GM21825 (cell line): ENCODE results near the gene PP2D1.
"Not testable (repeated sequence)": the region's sequence is repeated elsewhere in the genome, so short reads cannot be mapped to it uniquely, and the experiment has no call there.

Experiments used
- ATAC-seq: cut with Tn5 transposase; IDR thresholded peaks from one replicate; pipeline ENCODE4 v1.9.1; 2021; ENCODE audit warnings: mild to moderate bottlenecking, moderate library complexity; ENCODE audit not compliant: unreplicated experiment

PP2D1 gene, protein sequence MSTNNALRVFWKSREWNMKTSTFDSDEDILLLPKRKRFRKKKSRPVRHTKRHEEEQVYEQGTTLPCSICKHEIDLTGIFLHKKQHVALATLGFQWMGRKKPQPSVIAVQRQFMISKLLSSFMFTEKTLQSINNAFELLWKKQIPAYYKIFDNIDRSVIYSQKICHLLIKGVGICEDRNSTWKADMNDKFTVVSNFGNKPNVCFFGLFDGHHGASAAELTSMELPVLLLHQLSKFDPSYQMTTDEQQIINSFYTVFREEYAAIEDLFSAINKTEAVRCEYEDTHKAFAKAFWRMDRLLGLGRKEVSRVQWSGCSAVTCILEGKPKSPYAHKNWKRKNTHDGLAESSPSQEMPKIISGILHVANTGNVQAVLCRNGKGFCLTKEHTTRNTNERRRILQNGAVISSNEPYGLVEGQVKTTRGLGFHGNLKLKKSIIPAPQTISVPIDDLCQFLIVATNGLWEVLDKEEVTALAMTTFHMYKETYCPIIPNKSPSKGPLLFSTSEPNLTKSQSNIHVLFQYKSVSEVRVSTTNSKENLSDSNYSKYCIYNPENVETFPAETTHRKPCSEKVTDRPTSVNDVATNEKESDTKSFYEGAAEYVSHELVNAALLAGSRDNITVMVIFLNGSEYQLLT

DNA sequence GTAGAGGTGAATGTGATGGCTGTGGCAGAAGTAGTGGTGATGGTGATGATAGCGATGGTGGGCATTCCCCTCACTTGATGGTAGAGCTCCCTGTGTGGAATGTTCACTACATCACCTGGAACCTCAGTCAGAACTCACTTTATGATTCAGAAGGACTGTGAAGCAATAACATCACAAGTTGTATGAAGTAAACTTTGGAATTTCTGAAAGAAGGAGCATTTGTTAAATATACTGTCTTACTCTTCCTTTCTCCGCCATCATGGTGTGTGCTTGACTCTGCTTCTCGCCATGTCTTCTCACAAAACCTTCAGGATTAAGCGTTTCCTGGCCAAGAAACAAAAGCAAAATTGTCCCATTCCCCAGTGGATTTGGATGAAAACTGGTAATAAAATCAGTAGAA, at the start of gene PP2D1:
PP2D1 (minus strand) TSS at position 101 of the 400 bp plus-strand sequence. CDS start 192 bp downstream, outside the sequence.
- ATAC-seq = no peak

DNA sequence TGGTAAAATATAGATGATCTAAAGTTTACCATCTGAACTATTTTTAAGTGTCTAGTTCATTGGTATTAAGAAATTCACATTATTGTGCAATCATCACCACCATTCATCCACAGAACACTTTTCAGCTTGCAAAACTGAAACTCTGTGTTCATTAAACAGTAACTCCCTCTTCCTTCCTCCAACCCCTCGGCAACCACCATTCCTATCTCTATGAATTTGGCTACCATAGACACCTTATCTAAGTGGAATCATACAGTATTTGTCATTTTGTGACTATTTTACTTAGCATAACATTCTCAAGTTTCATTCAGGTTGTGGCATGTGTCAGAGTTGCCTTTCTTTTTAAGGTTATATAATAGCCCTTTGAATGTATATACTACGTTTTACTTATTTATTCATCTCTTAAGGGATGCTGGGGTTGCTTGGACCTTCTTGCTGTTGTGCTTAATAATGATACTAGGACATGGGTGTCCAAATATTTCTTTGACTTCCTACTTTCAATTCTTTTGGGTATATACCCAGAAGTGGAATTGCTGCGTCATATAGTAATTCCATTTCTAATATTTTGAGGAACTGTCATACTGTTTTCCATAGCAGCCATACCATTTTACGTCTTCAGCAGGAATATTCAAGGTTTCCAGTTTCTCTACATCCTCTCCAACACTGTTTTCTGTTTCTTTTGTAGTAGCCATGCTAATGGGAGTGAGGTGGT, 49.1 kb upstream of the PP2D1 start:
- peak; percentile 77 for ATAC-seq

DNA sequence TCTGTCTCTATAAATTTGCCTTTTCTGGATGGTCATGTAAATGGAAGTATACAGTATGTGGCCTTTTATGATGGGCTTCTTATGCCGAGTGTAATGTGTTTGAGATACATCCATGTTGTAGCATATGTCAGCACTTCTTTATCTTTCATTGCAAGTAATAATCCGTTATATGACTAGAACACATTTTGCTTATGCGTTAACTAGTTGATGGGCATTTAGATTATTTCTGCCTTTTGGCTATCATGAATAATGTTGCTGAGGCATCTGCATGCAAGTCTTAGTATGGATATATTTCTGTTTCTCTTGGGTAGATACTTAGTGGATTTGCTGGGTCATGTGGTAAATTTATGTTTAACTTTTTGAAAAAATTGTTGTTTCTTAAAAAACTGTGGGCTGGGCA, 47.9 kb upstream of the PP2D1 start:
- ATAC-seq = no peak

DNA sequence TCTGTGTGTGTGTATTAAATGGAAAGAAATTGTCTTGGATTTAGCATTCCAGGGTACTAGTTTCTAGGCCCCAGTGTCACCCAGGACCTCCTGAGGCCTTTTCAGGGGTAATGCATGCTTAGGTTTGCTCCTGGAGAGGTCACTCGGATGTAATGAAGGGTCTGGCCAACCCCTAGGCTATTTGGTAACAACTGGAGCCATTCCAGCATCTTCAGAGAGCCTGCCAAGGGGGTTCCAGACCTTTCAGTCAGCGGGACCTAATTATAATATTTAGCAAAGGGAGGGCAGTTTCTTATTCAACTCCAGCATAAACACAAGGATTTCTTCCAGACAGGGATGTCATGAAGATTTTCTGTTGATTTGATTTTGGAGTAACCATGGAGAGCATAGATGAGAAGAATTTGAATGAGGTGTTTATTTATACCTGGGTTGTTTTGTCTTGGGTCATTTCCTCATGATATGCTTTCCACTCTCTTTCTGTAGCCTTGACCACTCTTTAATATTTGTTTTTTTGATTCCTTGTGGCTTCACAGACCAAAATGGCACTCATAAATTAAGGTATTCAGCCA, 45.6 kb upstream of the PP2D1 start:
- ATAC-seq = no peak

DNA sequence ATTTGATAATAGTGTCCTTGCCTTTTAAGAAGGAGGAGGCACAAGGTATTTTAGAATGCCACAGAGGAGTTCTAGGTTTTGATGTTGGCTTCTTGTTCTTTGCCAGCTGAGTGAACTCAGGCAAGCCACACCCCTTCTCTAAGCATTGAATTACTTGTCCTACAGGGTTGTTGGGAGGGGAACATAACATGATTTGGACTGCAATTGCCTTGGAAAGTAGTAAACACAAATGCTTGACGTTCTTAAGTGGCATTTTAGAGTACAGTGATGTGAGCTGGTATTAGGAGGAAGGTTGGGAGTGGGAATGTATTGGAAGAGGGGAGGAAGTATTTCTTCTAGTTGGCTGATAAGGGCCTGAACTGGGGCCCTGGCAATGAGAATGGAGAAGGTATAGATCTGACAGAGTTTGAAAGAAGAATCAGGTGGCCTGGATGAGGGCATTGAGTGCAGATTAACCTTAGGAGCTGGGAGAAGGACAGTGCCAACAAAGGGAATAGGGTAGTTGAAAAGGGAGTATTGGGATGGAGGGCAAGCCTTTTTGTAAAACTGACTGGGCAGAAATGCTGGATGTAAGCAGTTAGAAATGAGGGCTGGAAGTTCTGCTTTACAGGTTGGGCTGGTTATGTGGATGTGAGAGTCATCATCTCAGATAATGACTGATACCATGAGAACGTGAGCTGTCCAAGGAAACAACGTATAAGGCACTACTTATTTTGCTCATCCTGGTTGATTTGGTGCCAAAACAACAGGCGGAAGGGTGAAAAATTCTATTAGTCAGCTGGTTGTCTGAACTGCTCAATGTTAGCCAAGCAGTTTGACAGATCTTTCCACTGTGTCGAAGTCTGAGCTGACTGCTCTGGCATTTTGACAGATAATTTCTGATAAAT, 44.9 kb upstream of the PP2D1 start:
- ATAC-seq = no peak

DNA sequence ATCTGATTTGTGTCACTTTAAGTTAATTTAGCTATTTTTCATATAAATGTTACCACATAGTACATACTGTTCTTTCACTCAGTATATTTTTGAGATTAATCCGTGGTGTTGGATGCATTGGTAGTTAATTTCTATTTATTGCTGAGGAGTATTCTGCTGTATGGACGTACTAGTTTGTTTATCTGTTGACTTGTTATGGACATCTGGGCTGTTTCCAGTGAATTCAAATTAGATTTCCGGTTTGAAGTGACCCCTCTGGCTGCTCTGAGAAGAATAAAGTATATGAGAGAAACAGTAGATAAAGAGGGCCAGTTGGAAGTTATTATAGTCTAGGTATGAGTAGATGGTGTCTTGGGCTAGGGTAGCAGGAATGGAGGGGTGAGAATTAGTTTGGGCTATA, 43.8 kb upstream of the PP2D1 start:
- no peak for ATAC-seq

DNA sequence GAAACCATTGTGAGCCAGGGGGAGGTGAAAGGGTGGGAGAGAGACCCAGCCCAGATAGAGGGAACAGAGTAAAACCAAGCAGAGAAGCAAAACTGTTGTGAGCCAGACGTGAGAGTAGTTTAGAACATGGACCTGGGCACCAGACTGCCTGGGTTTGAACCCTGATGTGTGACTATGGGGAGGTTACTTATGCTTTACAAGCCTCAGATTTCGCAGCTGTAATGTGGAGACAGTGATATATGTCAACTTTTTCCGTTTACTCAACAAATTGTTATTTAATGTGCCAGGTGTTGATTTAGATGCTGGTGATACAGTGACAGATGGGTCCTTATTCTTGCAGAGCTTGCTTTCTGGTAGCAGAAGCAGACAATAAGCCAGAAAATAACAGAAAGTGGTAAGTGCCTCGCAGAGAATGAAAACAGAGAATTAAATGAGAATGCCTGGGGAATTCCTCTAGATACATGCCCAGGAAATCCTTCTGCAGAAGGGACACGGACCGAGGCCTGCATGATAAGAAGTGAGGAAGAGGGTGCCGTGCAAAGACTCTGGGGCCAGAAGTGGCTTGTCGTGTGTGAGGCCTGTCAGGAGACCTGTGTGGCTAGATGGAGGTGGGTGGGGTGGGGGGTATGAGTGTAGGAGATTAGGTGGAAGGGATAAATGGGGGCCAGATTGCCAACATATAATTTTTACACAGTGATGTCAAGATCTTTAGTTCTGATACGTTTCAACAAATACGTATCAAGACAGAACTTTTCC, 43.1 kb upstream of the PP2D1 start:
- ATAC-seq = no peak

DNA sequence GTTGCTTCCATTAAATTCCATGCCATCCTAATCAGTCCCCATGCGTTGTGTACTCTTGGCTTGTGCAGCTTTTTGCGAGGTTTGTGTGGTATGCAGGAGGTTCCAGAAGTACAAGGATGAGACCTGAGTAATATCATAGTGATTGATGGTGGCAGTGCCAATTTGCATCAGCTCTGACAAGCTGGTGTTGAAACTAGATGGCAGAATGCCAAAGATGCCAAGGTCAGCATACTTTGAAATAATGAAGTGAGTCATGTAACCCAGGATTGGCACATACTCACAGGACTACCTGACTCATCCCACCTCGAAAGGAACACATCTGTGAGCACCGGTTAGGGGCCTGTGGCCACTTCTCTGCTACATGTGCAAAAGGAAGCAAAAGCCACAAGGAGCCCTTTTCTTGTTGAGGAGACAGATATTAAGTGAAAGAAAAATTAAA, 42.5 kb upstream of the PP2D1 start:
- peak; percentile 92 for ATAC-seq

DNA sequence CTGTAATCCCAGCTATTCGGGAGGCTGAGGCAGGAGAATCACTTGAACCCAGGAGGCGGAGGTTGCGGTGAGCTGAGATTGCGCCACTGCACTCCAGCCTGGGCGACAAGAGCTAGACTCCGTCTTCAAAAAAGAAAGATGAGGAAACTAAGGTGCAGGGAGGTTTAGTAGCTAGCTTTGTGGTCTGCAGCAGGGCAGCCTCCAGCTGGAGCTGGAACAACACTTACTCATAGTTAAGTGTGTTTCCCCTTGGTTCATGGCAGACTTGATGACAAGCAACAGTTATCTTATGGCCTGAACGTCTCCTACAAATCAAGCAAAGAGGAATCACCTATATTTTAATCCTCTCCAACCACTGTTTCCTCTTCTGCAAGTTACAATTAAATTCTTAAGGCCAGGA, 40.8 kb upstream of the PP2D1 start:
- no peak for ATAC-seq

DNA sequence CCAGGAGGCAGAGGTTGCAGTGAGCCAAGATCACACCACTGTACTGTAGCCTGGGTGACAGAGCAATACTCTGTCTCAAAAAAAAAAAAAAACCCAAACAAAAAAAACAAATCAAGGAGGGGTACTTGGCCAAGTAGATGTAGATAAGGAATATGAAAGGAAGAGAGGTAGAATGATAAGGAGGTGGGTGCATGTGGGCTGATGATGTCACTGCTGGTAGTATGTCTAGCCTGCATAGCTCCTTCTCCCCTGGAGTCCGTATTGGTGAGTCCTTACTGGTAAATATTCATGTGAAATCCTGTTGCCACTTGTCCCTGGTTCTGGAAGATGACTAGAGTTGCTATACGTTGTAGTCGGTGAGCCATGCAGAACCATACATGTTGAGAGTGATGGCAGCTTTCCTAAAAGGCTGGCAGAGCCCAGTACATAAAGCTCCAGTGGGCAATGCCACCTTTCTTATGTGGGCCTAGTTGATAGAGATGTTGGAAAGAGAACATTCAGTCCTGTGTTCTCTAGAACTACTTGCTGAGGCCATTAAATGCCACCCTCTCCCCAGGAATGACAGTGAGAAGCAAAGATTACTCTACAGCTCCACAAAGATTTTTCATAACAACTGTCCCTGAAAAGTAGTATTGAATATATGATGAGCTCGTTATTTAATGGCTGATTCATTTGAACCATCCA, 39.2 kb upstream of the PP2D1 start:
- ATAC-seq = no peak

DNA sequence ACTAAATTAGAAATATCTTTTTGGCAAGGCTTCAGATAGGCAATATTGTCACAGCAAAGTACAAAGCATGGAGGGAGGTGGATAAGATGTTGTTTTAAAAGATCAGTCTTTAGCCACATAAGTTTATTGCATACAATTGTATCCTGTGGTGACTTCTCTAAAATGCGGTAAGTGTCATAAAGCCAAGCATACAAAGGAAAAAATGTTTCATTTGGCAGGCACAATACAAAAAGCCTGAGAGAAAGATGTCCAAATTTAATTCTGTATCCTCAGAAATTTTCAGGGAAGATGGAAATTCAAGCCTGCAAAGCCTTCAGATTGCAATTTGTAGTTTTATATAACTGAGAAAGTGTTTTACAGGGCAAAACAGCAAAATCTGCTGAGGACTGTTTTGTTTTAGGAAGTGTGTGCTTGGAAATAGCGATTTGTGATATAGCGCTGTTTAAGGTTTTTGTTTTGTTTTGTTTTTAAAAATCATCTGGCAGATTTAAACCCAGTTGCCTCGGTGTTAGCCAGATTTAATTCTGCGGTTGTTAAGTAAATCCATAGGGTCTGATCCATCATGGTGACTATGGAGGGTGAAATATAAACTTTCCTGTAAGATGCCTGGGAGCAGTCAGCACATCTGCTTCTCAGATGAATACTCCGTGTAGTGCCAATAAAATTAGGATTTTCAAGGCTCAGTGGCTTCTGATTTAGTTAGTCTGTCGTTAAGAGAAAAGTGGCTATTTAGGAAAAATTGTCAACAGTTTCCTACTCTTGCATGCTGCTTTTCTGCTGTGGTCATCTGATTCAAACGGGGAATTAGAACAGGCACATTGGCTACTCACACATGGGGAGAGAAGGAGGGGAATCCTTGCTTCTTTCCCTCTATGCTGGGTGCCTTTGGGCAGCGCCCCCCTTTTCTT, 36.2 kb upstream of the PP2D1 start:
- no peak for ATAC-seq

DNA sequence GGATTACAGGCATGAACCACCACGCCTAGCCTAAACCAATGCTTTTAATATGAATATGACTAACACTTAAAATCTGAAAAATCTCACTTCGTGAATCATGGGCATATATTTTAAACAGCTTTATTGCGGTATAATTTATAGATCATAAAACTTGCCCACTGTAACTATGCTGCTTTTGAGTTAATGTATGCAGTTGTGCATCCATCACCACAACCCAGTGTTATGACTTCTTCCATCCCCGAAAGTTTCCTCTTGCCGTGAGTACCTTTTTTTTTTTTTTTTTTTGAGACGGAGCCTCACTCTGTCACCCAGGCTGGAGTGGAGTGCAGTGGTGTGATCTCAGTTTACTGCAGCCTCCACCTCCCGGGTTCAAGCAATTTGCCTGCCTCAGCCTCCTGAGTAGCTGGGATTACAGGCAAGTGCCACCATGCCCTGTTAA, 35.3 kb upstream of the PP2D1 start:
- ATAC-seq = no peak

DNA sequence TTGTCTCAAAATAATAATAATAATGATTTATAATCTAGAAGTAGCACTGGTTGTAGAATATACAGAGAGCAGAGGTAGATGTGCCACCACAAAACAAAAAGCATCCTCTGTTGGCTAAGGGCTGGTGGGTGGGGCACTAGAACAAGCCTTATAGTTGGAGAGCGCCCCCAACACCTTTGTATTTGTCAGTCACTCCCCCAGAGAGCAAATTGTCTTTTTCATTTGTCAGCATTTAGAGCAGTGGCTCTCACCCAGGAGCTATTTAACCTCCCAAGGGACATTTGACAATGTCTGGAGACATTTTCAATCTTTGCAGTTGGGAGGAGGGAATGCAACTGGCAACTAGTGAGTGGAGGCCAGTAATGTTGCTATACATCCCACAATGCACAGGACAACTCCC, 34.5 kb upstream of the PP2D1 start:
- ATAC-seq = no peak

DNA sequence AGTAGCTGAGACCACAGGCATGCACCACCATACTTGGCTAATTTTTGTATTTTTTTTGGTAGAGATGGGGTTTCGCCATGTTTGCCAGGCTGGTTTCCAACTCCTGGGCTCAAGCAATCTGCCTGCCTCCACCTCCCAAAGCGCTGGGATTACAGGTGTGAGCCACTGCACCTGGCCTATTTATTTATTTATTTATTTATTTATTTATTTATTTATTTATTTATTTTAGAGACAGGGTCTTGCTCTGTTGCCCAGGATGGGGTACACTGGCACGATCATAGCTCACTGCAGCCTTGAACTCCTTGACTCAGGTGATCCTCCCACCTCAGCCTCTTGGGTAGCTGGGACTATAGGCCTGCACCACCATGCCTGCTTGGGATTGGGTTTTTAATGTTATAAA, 33.1 kb upstream of the PP2D1 start:
- not testable (repeated sequence) for ATAC-seq

DNA sequence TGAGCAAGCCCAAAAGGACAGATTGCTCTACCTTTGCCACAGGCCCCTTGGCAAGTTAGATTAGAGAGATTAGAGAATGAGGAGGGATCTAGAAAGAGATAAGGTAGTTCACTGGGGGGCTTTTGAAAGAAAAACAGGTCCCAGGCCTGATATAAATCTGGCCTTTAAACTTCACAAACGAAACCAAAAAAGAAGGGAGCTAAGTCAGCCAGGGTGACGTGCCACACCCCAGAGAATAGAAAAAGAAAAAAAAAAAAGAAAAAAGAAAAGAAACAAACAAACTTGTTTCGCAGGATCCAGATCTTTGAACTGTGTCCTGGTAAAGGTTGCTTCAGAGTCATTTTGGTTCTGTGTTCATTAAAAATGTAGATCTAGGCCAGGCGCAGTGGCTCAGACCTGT, 31.8 kb upstream of the PP2D1 start:
- ATAC-seq = no peak

DNA sequence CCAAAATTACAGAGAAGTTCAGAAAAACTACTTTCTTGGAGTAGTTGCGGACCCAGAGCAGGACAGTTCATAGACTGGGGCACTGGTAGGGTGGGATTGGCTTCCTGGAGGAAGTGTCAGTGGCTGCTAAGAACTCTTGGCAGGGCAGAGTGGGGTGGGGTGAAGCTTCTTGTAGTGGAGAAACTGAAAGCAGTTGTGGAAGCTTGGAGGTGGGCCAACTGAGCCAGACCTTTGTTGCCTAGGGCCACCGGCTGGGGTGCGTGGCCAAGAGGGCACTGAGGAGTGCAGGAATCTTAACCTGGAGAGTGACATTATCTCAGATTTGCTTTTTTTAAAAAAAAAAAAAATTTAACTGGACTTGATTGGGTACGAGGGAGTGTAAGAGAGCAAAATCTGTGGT, 31.3 kb upstream of the PP2D1 start:
- peak; percentile 29 for ATAC-seq

DNA sequence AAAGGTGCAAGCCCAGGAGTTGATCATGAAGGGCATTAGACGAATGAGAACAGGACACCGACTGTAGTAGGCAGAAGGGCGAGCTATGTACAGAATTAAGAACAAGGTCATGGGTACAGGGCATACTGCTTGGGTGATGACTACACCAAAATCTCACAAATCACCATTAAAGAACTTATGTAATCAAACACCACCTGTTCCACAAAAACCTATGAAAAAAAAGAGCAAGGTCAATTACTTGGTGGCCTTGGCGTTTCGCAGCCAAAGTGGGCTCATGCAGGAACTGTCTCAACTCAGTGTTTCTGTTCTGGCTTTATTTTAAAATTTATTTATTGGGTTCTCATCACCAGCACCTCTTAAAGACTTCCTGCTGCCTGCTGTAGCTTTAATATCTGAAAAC, 30.3 kb upstream of the PP2D1 start:
- no peak for ATAC-seq

DNA sequence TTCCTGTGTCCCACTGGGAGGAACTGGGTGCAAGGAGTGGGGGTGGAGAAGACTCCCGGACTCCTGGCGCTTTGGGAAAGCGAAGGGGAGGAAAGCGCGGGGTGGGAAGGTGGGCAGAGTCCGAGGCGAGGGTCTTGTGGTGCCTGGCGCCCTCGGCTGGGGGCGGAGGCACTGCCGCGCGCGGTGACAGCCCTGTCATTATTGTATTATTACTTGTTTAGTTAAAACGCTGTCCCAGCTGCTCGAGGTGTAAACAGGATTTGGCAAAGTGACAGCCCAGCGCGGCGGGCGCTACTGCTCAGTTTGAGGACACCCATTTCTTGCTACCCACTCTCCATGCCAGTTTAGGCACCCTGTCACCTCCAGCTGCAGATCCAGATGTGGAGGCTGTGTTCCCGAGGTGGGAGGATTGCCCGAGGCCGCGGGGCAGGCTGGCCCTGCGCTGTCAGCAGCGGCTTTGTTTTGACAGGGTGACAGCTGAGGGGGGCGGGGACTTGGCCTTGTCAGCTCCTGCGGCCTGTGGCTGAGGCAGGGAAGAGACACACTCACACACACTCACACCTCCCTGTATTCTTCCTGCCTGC, 29.2 kb upstream of the PP2D1 start:
- ATAC-seq = peak; percentile 50
